Upper lobe of left lung (tissue), 4 donors: Measurements from ENCODE around the gene CDKN1B.

Experiments
- EP300 ChIP-seq, 4 donors: sonication (generic); formaldehyde crosslinking; IDR thresholded peaks; one replicate each; pipeline ENCODE4 v1.5.1; 2017; ENCODE audit warnings: antibody characterized with exemption in 4 of 4, control low read depth in 2 of 4
- POLR2A ChIP-seq, 4 donors: fragments of 450-650 bp; IDR thresholded peaks; one replicate each; pipeline ENCODE4 v1.5.1; 2016 to 2017; ENCODE audit warnings: antibody characterized with exemption in 4 of 4, mild to moderate bottlenecking in 2 of 4
- POLR2AphosphoS5 ChIP-seq, 2 donors: sonication (generic); formaldehyde crosslinking; IDR thresholded peaks; one replicate each; pipeline ENCODE4 v1.5.1; 2017; ENCODE audit warnings: antibody characterized with exemption in 2 of 2
- TF ChIP-seq, protein P1 (sequence below), 6 experiments: fragments of 450-650 bp in 4 of 6; fragments of 200-600 bp in 2 of 6; sonication (generic) in 2 of 6; IDR thresholded peaks; one replicate each; pipeline ENCODE4 v1.5.1; 2016 to 2019; ENCODE audit warnings: antibody characterized with exemption in 6 of 6

DNA sequence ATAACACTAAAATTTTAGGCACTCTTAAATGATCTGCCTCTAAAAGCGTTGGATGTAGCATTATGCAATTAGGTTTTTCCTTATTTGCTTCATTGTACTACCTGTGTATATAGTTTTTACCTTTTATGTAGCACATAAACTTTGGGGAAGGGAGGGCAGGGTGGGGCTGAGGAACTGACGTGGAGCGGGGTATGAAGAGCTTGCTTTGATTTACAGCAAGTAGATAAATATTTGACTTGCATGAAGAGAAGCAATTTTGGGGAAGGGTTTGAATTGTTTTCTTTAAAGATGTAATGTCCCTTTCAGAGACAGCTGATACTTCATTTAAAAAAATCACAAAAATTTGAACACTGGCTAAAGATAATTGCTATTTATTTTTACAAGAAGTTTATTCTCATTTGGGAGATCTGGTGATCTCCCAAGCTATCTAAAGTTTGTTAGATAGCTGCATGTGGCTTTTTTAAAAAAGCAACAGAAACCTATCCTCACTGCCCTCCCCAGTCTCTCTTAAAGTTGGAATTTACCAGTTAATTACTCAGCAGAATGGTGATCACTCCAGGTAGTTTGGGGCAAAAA is 4.1 kb downstream of the CDKN1B start:
- TF ChIP-seq, protein P1, sequence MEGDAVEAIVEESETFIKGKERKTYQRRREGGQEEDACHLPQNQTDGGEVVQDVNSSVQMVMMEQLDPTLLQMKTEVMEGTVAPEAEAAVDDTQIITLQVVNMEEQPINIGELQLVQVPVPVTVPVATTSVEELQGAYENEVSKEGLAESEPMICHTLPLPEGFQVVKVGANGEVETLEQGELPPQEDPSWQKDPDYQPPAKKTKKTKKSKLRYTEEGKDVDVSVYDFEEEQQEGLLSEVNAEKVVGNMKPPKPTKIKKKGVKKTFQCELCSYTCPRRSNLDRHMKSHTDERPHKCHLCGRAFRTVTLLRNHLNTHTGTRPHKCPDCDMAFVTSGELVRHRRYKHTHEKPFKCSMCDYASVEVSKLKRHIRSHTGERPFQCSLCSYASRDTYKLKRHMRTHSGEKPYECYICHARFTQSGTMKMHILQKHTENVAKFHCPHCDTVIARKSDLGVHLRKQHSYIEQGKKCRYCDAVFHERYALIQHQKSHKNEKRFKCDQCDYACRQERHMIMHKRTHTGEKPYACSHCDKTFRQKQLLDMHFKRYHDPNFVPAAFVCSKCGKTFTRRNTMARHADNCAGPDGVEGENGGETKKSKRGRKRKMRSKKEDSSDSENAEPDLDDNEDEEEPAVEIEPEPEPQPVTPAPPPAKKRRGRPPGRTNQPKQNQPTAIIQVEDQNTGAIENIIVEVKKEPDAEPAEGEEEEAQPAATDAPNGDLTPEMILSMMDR (IDR thresholded peaks at IDR 0.05), result no peak
- TF ChIP-seq POLR2A (IDR thresholded peaks at IDR 0.05) (no peak), POLR2AphosphoS5 (IDR thresholded peaks at IDR 0.05) (no peak), EP300 (IDR thresholded peaks at IDR 0.05) (no peak)
